CD4-positive, alpha-beta T cell treated with Interleukin-21 for 1 hour (primary cell): ENCODE results near the gene PSD.
A peak's percentile ranks its signal among the peaks of the same experiment; 100 is the strongest.

ENCODE experiments used
- DNase-seq: peaks from one replicate; pipeline ENCODE4 v3.0.0-alpha.2; 2020

The PSD gene

DNA sequence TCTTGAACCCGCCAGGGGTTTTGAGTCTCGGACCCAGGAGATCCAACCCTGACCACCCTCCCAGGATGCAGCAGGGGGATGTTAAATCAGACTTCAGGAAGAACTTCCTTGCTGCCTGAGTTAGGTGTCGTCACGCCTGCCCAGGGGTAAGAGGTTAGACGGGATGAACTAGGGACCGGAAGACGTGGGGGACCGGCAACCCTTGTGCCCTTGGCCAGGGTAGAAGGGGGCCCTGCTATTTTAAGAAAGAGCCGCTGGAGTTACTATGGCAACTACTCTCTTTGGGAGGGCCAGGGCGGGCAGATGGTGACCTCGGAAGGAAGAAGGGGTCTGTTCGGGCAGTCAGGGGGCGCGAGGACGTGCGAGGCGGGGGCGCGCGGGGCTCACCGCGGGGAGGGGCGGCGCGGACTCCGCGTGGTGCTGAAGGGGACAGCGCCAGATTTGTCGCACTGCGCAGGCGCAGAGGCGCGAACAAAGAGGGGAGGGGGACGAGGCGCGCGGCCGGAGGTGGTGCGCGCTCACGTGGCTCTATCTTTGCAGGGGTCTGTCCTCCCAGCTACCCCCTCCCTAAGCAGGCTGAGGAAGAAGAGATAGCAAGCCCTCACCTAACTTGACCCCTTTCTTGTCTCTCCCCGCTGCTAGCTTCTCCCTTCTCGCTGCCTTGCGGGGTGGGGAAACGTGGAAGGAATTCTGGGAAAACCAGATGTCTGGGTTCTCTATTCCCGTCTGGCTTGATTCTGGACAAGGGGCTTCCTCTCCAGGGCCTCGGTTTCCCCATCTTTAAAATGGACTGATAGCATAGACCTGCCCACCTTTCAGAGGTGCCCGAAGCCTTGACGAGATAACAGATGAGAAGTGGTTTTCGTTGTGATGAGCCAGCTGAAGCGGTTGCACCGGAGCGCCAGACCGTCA, 940 bp upstream of the PSD start:
- peak; percentile 71 for DNase-seq

- no peak for DNase-seq
These were observed 1.9 kb downstream of the PSD start for GRCh38 chr10:102416695-102417094.

DNA sequence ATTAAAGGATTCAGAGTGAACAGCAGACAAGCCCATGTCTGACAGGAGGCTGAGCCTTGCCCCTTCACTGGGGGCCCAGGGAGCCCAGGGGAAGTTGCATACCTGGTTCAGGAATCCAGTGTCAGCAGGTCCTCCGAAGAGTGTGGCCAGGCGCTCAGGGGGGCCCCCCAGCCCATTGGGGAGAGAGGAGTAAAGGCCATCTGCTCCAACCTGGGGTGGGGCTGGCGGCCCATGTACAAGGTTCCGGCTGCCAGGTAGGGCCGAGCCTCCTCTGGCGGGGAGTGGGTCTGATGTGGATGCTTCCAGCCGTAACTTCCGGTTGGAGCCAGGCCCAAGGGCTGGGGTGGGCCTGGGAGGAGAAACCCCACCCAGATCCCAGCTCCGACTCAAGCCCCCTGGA, 2.3 kb downstream of the PSD start:
- no peak for DNase-seq

- DNase-seq: no peak
These were observed 3.8 kb downstream of the PSD start for GRCh38 chr10:102414749-102415148.

DNA sequence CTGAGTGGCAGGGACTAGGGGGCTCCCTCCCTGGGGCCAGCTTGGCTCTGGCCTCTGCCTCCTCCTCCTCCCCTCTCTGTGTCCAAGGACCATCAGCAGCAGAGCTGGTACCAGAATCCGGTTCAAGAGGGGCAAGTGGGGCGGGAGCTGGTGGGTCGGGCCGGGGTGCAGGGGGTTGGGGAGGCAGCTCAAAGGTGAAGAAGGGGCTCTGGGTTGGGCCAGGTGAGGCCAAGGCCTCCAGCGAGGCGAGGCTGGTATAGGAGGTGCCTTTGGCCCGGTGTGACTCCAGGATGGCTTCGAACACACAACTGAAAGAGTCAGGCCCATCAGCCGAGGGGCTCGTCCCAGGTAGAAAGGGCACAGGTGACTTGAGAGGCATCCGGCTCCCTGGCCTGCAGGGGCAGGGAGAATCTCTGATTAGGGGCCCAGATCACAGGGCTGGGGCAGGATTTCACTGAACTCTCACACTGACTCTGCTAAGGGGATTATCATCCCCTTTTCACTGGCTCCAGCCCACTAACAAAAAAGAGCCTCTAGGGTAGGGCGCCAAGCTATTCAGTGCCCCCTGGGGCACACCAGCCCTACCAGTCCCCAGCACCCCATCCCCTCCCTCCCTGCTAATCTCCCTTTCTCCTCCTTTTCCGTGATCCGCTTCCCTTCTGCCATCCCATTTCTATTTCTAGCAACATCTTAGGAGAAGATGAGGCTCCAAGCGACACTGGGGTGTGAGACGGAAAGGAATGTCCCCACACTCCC, 4.6 kb downstream of the PSD start:
- no peak for DNase-seq

GRCh38 chr10:102413053-102413705, 5.4 kb downstream of the PSD start:
- peak; percentile 66 for DNase-seq

GRCh38 chr10:102412293-102412692, 6.3 kb downstream of the PSD start:
- DNase-seq: no peak

DNA sequence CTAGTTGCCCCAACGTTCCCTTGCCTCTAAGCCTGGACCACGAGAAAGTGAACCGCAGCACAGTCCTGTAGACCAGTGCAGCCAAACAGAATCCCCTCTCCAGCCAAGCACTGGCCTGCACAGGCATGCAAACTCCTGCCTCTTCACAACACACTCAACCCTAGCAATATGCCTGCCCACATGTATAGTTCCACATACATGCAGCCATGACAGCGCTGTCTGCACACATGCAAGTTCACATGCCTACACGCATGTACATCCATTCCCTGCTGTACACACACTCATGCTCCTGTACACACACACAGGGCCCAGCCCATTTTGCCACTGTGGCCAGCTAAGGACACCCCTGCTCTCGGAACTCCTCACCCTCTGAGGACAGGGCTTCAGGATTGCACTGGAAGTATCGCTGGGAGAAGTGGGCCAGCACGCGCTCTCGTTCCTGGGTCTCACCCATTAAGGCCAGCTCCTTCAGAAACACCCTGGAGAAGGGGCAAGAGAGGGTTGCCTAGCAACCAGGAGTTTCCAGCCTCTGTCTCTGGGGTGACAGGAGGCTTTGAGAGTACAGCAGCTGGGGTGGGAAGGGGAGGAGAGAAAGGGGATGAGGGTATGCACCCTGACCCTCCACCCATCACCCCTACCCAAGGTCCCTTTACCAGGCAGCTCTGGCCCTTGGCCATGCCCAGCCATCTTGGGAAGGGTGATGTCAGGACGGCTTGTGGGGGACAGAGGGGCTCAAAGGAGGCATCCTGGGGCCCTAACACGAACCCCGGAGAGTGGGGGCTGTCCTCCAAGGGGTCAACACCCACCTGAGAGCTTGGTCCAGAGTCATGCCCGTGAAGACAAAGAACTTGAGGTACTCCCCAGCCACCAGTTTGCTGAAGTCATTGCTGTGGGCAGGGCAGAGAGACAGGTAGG, 7.0 kb downstream of the PSD start:
- no peak for DNase-seq

- DNase-seq: peak; percentile 52
These were observed 8.0 kb downstream of the PSD start for GRCh38 chr10:102410429-102411073.

DNA sequence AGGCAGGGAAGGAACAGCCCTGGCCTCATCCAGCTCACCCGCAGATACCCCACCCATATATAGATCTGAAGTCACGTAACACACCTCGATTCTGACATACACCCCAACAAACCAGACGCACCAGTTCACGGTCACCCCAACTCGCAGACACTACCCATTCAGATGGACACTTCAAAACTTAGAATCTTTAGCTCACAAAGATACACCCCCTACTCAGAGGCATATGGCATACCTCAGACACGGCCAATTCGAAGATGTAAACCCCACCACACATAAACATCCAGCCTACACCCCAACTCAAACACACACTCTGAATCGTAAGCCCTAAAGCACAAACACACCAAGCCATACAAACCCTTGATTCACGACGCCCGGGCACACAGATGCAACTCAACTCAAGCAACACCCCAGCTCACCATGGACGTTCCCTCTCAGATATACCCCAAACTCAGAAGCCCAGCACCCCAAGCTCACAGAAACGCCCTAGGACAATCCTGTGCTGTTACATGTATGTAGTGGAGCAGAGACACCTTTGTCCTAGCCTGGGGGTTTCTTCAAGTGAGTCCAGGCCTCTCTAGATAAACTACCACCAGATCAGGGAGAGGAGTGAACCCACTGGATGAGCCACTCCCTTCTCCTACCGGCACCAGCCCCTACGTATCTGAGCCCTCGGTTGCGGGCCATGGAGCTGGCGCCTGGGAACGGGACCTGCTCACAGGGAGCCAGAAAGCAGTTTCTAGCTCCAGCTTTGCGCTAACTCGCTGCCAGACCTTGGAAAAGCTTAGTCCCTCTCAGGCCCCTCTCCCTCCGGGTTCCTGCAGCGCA, 8.8 kb downstream of the PSD start:
- no peak for DNase-seq

- peak; percentile 78 for DNase-seq
These were observed 9.6 kb downstream of the PSD start for GRCh38 chr10:102408728-102409603.

DNA sequence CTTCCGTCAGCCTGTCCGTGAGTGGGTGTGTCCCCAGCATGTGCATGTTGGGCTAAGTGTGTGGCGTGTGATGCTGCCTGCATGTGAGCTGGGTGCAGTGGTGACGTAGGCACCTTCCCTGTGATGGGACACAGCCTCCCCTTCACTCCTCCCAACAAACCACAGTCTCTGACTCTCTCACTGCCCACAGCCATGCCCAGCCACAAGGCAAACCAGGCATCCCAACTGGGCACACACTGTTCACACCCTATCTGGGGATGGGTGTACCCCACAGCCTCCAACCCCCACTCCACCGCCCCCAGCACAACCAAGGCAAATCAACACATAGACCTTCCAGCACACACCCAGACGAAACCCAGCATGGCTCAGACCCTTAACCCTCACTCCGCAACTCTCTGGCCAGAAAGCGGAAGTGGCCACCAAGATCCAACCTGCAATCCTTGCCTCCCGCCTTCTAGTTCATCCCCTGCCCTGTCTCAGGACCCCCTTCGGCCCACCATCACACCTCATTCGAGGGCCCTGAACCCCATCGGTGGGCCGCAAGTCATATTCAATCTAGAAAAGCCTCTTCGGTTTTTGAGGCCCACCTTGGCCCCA, 10.4 kb downstream of the PSD start:
- DNase-seq: peak; percentile 32

GRCh38 chr10:102407425-102408130, 11.0 kb downstream of the PSD start:
- DNase-seq: peak; percentile 14

DNA sequence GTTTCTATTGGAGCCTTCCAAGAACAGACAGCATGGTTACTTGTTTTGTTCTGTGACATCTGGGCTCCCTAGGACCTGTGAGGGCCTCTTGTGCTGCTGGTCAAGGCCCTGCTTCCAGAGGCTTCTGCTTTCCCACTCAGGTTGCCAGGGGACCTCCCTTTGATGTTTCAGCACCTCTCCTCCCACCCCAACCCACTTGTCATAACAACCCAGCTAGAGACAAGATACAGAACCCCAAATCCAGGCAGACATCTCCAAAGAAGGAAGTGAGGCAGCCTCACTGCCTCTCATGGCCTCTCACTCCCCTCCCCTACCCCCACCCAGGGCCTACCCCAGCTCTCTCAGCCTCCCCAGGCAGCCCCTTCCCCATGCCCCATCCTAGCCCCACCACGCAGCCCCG, 11.8 kb downstream of the PSD start:
- DNase-seq: peak; percentile 25

DNA sequence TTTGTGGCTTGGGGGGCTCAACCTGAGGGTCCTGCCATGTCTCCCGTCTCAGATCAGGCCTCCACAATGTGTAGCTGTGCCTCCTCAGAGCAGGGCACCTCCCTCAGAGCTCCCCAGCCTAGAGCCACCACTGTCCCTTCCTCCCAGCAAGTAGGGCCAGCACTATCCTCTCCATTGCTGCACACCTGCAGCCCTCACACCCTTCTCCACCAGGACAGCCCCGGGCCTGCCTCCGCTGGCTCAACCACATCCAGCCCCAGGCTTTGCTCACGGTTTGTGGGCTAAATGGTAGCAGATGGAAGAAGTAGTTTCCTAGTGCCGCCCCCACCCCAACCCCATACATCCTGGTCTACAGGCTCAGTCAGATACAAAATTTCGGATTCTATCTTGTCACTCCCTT, 13.0 kb downstream of the PSD start:
- DNase-seq: no peak

- peak; percentile 42 for DNase-seq
These were observed 13.4 kb downstream of the PSD start for GRCh38 chr10:102405108-102405571.

DNA sequence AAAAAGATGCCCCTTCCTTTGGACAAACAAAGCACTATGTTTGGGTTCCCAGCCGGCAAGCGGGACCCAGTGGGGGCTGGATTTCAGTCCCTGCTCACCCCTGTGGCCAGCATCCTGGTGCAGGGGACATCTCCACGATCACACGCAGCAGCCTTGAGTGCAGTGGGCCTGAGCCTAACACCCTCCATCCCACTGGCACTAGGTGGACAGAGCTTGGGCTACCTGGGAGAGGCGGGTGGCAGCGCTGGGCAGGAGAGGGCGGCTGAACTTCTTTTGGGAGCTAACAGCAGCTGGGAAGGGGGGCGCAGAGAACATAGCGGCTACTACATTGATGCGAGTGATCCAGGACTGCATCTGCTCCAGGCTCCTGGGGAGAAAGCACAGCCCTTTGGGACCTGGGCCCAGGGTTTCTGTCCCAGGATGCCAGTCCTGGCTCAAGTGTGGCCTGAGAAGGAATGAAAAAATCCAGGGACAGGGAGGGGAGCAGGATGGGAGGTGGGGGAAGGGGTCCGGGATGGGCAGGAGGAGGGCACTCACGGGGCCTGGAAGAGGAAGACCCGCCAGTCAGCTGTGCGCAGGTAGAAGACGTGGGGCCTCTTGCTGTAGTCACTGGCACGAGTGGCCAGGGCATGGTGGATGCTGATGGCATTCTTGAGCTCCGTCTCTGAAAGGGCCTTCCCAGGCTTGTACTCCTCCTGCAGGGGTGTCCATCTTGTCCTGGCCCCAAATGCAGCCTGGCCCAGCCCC, 14.1 kb downstream of the PSD start:
- peak; percentile 40 for DNase-seq

- DNase-seq: peak; percentile 26
These were observed 15.5 kb downstream of the PSD start for GRCh38 chr10:102403115-102403514.
